MM.1S (cell line): ENCODE results near the gene PLK2.

Experiments
- DNase-seq: peaks from one replicate; pipeline ENCODE4 v3.0.0-alpha.2; 2015
- H2AFZ ChIP-seq: fragments of 300-600 bp; sonication (generic); 2 replicates; pipeline ENCODE4 v1.6.0; 2016; ENCODE audit warnings: antibody characterized with exemption, low read length
- H3F3A ChIP-seq: fragments of 300-600 bp; sonication (generic); 2 replicates; pipeline ENCODE4 v1.6.1; 2016; ENCODE audit warnings: mild to moderate bottlenecking, antibody characterized with exemption, low read length, moderate library complexity, mixed read lengths; ENCODE audit not compliant: insufficient read depth
- H3K27ac ChIP-seq: fragments of 300-600 bp; sonication (generic); 2 replicates; pipeline ENCODE4 v1.5.1; 2016; ENCODE audit warnings: mild to moderate bottlenecking, low read length
- H3K27me3 ChIP-seq: fragments of 300-600 bp; sonication (generic); replicated peaks from 2 replicates; pipeline ENCODE4 v1.6.0; 2016; ENCODE audit warnings: low read length; ENCODE audit not compliant: insufficient read depth
- H3K36me3 ChIP-seq: fragments of 300-600 bp; sonication (generic); replicated peaks from 2 replicates; pipeline ENCODE4 v1.6.1; 2016; ENCODE audit warnings: mild to moderate bottlenecking, low read length, mixed read lengths; ENCODE audit not compliant: insufficient read depth
- H3K4me1 ChIP-seq: fragments of 300-600 bp; sonication (generic); 2 replicates; pipeline ENCODE4 v1.6.1; 2016; ENCODE audit warnings: low read length, mixed read lengths
- H3K4me2 ChIP-seq: fragments of 300-600 bp; sonication (generic); 2 replicates; pipeline ENCODE4 v1.6.0; 2016; ENCODE audit warnings: low read depth, low read length
- H3K4me3 ChIP-seq: fragments of 300-600 bp; sonication (generic); 2 replicates; pipeline ENCODE4 v1.5.1; 2016; ENCODE audit warnings: low read length, mixed read lengths
- H3K79me2 ChIP-seq: fragments of 300-600 bp; sonication (generic); 2 replicates; pipeline ENCODE4 v1.6.1; 2016; ENCODE audit warnings: mixed run types, low read length, mixed read lengths
- H3K9ac ChIP-seq: fragments of 300-600 bp; sonication (generic); 2 replicates; pipeline ENCODE4 v1.6.1; 2016; ENCODE audit warnings: low read length, mixed read lengths
- H3K9me2 ChIP-seq: fragments of 300-600 bp; sonication (generic); replicated peaks from 2 replicates; pipeline ENCODE4 v1.6.1; 2016; ENCODE audit warnings: mild to moderate bottlenecking, low read length, mixed read lengths; ENCODE audit not compliant: insufficient read depth
- H3K9me3 ChIP-seq: fragments of 300-600 bp; sonication (generic); replicated peaks from 2 replicates; pipeline ENCODE4 v1.6.1; 2016; ENCODE audit warnings: mild to moderate bottlenecking, low read length, mixed read lengths; ENCODE audit not compliant: insufficient read depth
- H4K20me1 ChIP-seq: fragments of 300-600 bp; sonication (generic); 2 replicates; pipeline ENCODE4 v1.6.1; 2016; ENCODE audit warnings: mild to moderate bottlenecking, low read length, moderate library complexity, mixed read lengths; ENCODE audit not compliant: insufficient read depth
- EZH2 ChIP-seq: fragments of 300-600 bp; sonication (generic); optimal IDR thresholded peaks from 2 replicates; pipeline ENCODE3; 2017; ENCODE audit warnings: low read depth, mild to moderate bottlenecking, antibody characterized with exemption, low read length, mixed read lengths
- EZH2phosphoT487 ChIP-seq: fragments of 300-600 bp; sonication (generic); IDR thresholded peaks from 2 replicates; pipeline ENCODE4 v1.6.1; 2018; ENCODE audit warnings: antibody characterized with exemption, low read length
- TF ChIP-seq, protein P1 (sequence below): fragments of 300-600 bp; sonication (generic); IDR thresholded peaks from 2 replicates; pipeline ENCODE4 v1.5.1; 2016; ENCODE audit warnings: antibody characterized with exemption, low read length, mixed read lengths

Gene PLK2

DNA sequence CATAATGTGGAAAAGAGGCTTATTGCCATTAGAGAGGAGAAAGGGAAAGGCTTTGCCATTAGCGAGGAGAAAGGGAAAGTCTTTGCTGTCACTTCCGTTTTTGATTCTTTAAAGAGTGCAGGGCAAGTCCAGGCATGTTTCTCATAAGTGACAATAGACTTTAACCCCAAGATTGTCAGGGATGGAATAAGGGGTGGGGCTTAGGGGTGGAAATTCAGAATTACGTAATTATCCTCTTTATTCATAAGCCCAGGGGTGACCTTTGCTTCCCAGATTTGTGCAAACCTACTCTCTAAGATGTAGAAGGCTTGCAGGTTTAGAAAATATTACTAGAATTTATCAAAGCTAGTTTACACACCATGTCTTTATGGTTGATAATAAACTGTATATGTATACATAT lies 2.3 kb upstream of the PLK2 start:
- peaks cover 11% of the 10 kb centered on the region for H3K79me2 ChIP-seq
- no peak for TF ChIP-seq EZH2
- TF ChIP-seq, protein P1, sequence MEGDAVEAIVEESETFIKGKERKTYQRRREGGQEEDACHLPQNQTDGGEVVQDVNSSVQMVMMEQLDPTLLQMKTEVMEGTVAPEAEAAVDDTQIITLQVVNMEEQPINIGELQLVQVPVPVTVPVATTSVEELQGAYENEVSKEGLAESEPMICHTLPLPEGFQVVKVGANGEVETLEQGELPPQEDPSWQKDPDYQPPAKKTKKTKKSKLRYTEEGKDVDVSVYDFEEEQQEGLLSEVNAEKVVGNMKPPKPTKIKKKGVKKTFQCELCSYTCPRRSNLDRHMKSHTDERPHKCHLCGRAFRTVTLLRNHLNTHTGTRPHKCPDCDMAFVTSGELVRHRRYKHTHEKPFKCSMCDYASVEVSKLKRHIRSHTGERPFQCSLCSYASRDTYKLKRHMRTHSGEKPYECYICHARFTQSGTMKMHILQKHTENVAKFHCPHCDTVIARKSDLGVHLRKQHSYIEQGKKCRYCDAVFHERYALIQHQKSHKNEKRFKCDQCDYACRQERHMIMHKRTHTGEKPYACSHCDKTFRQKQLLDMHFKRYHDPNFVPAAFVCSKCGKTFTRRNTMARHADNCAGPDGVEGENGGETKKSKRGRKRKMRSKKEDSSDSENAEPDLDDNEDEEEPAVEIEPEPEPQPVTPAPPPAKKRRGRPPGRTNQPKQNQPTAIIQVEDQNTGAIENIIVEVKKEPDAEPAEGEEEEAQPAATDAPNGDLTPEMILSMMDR, result no peak
- no peak for TF ChIP-seq EZH2phosphoT487
- DNase-seq, result peak; percentile 60
- peaks cover 3% of the 10 kb centered on the region; the same call in 1 of the 2 replicates for H3F3A ChIP-seq
- H3K9ac ChIP-seq, result no peak overlapping the region
- no peak overlapping the region for H3K4me3 ChIP-seq
- H3K4me1 ChIP-seq, result peaks cover 29% of the 10 kb centered on the region
- H3K27me3 ChIP-seq, result no peaks in the 10 kb centered on the region
- H3K4me2 ChIP-seq, result no peak overlapping the region
- H4K20me1 ChIP-seq, result no peaks in the 10 kb centered on the region
- no peak overlapping the region for H3K27ac ChIP-seq
- no peaks in the 10 kb centered on the region for H3K9me3 ChIP-seq
- no peaks in the 10 kb centered on the region for H3K36me3 ChIP-seq
- no peak overlapping the region for H2AFZ ChIP-seq
- no peaks in the 10 kb centered on the region for H3K9me2 ChIP-seq

DNA sequence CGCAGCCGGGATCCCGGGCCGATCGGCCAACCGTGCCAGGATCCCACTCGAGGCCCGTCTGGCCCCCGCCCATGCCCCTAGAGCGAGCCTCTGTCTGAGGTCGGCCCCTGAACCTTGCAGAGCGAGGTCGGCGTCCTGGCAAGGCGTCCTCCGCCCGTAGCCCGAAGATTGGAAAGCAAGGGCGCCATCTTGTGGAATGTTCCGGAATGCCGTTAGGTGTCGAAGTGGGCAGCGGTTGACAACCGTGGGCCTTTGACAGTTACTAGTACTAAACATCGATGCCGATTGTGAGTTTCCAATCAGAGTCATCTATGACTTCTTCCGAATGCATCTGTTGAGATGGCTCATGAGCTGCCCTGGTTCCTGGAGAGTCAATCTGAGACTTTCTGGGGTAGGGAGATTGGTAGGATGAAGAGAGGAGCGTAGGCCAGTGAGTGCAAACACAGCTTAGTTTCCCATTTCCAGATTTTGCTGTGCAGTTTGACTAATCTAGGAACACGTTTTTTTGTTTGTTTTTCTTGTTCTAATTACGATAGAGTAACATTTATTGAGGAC lies 923 bp upstream of the PLK2 start:
- Histone ChIP-seq H3K27ac (peak overlapping the region; percentile 74; the same call in 1 of the 2 replicates), H3K27me3 (no peaks in the 10 kb centered on the region), H3K4me2 (peak overlapping the region; percentile 93), H3K4me3 (peak overlapping the region; percentile 88), H4K20me1 (no peaks in the 10 kb centered on the region), H3K9me2 (no peaks in the 10 kb centered on the region), H3K4me1 (peaks cover 23% of the 10 kb centered on the region), H3F3A (peaks cover 3% of the 10 kb centered on the region; the same call in 1 of the 2 replicates), H2AFZ (peak overlapping the region; percentile 97), H3K36me3 (no peaks in the 10 kb centered on the region), H3K79me2 (peaks cover 11% of the 10 kb centered on the region), H3K9ac (peak overlapping the region; percentile 85), H3K9me3 (no peaks in the 10 kb centered on the region)
- TF ChIP-seq EZH2 (no peak), EZH2phosphoT487 (no peak)
- TF ChIP-seq, protein P1, result peak; percentile 79
- DNase-seq, result peak; percentile 93

DNA sequence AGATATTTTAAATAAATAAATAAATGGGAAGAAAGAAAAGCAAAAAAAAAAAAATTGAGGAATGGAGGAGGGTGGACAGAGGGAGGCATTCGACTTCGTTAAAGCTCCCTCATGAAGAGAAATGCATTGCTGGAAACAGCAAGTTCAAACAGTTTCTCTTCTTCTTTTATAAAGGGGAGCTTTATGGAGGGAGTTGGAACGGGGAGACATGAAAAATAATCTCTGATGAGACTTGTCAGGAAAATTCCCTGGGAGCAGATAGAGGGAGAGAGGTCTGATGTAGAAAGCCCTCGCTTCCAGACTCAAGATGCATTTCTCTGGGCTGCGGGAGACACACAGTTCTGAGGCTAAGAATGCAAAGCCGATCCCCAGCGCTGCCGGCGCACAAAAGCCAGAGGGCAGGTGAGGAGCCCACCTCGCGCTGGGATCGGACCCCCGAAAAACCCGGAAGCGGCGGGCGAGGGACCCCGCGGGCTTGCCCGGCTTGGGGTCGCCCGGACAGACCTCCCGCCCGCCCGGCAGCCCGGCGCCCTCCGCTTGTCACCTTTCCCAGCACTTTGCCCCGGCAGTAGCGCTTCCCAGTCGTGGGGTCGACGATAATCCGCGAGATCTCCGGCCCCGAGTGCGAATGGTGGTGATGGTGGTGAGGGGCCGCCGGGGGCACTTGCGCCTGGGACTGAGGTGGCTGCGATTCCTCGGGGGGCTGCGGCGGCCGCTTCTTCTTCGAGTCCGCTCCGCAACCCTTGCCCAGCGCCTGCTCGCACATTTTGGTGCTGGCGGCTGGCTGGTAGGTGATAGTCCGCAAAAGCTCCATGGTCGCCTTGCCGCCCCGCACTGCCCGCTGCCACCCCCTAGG lies 512 bp downstream of the PLK2 start:
- H3F3A ChIP-seq, result peaks cover 3% of the 10 kb centered on the region; the same call in 1 of the 2 replicates
- H3K4me3 ChIP-seq, result peak overlapping the region; percentile 88
- no peaks in the 10 kb centered on the region for H3K27me3 ChIP-seq
- H3K36me3 ChIP-seq, result no peaks in the 10 kb centered on the region; the same call in 1 of the 2 replicates
- peaks cover 23% of the 10 kb centered on the region for H3K4me1 ChIP-seq
- no peaks in the 10 kb centered on the region for H3K9me2 ChIP-seq
- no peaks in the 10 kb centered on the region for H3K9me3 ChIP-seq
- H3K79me2 ChIP-seq, result peaks cover 11% of the 10 kb centered on the region
- H4K20me1 ChIP-seq, result no peaks in the 10 kb centered on the region
- DNase-seq, result peak; percentile 44
- TF ChIP-seq EZH2phosphoT487 (no peak), EZH2 (no peak)
- TF ChIP-seq, protein P1, result no peak
- H3K27ac ChIP-seq, result peak overlapping the region; percentile 74; the same call in 1 of the 2 replicates
- peak overlapping the region; percentile 97 for H2AFZ ChIP-seq
- peak overlapping the region; percentile 93 for H3K4me2 ChIP-seq
- H3K9ac ChIP-seq, result peak overlapping the region; percentile 85
